GM23338 (cell line): ENCODE measurements around the gene NEMP2. TPM values are rescaled to one million over a fixed set of nuclear protein-coding genes. Genes with fewer than 3 reads are reported as not detected.

Experiments used
- ATAC-seq: fragments of 200-7000 bp; cut with Tn5 transposase; 3 replicates; pipeline ENCODE4 v1.9.1; 2020
- DNase-seq: peaks from one replicate; pipeline ENCODE4 v3.0.0-alpha.2; 2015; ENCODE audit warnings: low spot score
- H2AFZ ChIP-seq: fragments of 200-600 bp; sonication (generic); 2 replicates; pipeline ENCODE4 v1.8.0; 2016; ENCODE audit warnings: antibody characterized with exemption, mild to moderate bottlenecking, moderate library complexity
- H3F3A ChIP-seq: fragments of 200-600 bp; sonication (generic); replicated peaks from 2 replicates; pipeline ENCODE4 v1.8.0; 2017; ENCODE audit warnings: antibody characterized with exemption, mixed run types, low read depth
- H3K27ac ChIP-seq: fragments of 200-600 bp; sonication (generic); 2 replicates; pipeline ENCODE4 v1.6.1; 2016; ENCODE audit warnings: low read depth
- H3K27me3 ChIP-seq: fragments of 200-600 bp; sonication (generic); 2 replicates; pipeline ENCODE4 v1.8.0; 2016; ENCODE audit warnings: mild to moderate bottlenecking, mixed run types, moderate library complexity; ENCODE audit not compliant: insufficient read depth
- H3K36me3 ChIP-seq: fragments of 200-600 bp; sonication (generic); 2 replicates; pipeline ENCODE4 v1.8.0; 2016; ENCODE audit warnings: mild to moderate bottlenecking; ENCODE audit not compliant: insufficient read depth
- H3K4me1 ChIP-seq: fragments of 200-600 bp; sonication (generic); 2 replicates; pipeline ENCODE4 v1.8.0; 2016; ENCODE audit warnings: mild to moderate bottlenecking, moderate library complexity; ENCODE audit not compliant: insufficient read depth
- H3K4me2 ChIP-seq: fragments of 200-600 bp; sonication (generic); 2 replicates; pipeline ENCODE4 v1.7.1; 2017; ENCODE audit warnings: mixed run types
- H3K4me3 ChIP-seq: fragments of 200-600 bp; sonication (generic); 2 replicates; pipeline ENCODE4 v1.6.1; 2016; ENCODE audit warnings: mixed run types
- H3K79me2 ChIP-seq: fragments of 200-600 bp; sonication (generic); replicated peaks from 2 replicates; pipeline ENCODE4 v1.8.0; 2017; ENCODE audit warnings: mild to moderate bottlenecking; ENCODE audit not compliant: insufficient read depth
- H3K9me2 ChIP-seq: fragments of 200-600 bp; sonication (generic); 2 replicates; pipeline ENCODE4 v1.8.0; 2017; ENCODE audit not compliant: insufficient read depth
- H4K20me1 ChIP-seq: fragments of 200-600 bp; sonication (generic); replicated peaks from 2 replicates; pipeline ENCODE4 v1.8.0; 2017; ENCODE audit warnings: mild to moderate bottlenecking; ENCODE audit not compliant: insufficient read depth
- H3K27ac Mint-ChIP-seq: 2 replicates; pipeline ENCODE4 v1.8.0; 2020; ENCODE audit warnings: inconsistent platforms, mild to moderate bottlenecking, moderate library complexity, mixed read lengths
- H3K27me3 Mint-ChIP-seq: 3 replicates; pipeline ENCODE4 v1.8.0; 2022; ENCODE audit warnings: low read depth, mild to moderate bottlenecking, moderate library complexity, mixed read lengths, inconsistent platforms; ENCODE audit not compliant: insufficient read depth, poor library complexity
- H3K36me3 Mint-ChIP-seq: 3 replicates; pipeline ENCODE4 v1.8.0; 2021; ENCODE audit warnings: low read depth, mild to moderate bottlenecking, inconsistent platforms, moderate library complexity, mixed read lengths
- H3K4me1 Mint-ChIP-seq: 3 replicates; pipeline ENCODE4 v1.8.0; 2020; ENCODE audit warnings: mild to moderate bottlenecking, inconsistent platforms, mixed read lengths
- H3K4me3 Mint-ChIP-seq: 3 replicates; pipeline ENCODE4 v1.8.0; 2021; ENCODE audit warnings: moderate library complexity, mild to moderate bottlenecking, inconsistent platforms, mixed read lengths
- H3K9me3 Mint-ChIP-seq: 3 replicates; pipeline ENCODE4 v1.8.0; 2020; ENCODE audit warnings: moderate library complexity, mild to moderate bottlenecking, inconsistent platforms, mixed read lengths
- CTCF ChIP-seq, 2 experiments: fragments of 200-600 bp in 1 of 2; sonication (generic) in 1 of 2; conservative IDR thresholded peaks; 2 replicates each; pipeline versions ENCODE4 v1.5.1 to v1.6.1; 2016 to 2017; ENCODE audit warnings: antibody characterized with exemption in 2 of 2, low read depth in 2 of 2, mild to moderate bottlenecking in 2 of 2, moderate library complexity in 1 of 2
- EZH2 ChIP-seq: fragments of 200-600 bp; sonication (generic); IDR thresholded peaks from one replicate; pipeline ENCODE4 v1.8.0; 2017; ENCODE audit warnings: antibody characterized with exemption, mild to moderate bottlenecking, low read depth; ENCODE audit not compliant: unreplicated experiment
- JUNB ChIP-seq: IDR thresholded peaks from one replicate; pipeline ENCODE4 v1.6.1; 2016; ENCODE audit warnings: antibody characterized with exemption; ENCODE audit not compliant: unreplicated experiment
- NANOG ChIP-seq: IDR thresholded peaks from 2 replicates; pipeline ENCODE4 v1.6.1; 2016; ENCODE audit warnings: antibody characterized with exemption, borderline replicate concordance
- POLR2AphosphoS5 ChIP-seq: IDR thresholded peaks from 2 replicates; pipeline ENCODE4 v1.6.1; 2016; ENCODE audit warnings: antibody characterized with exemption, low read depth
- ZNF114 ChIP-seq: fragments of 250-450 bp; sonication (Bioruptor Pico); IDR thresholded peaks from 2 replicates; pipeline ENCODE4 v1.5.0; 2020; ENCODE audit warnings: mild to moderate bottlenecking, moderate library complexity
- polyA plus RNA-seq: library from polyadenylated mRNA; unstranded; fragments of >200 nt; fragmentation: Nextera tagmentation; extraction: Ambion mirVana; gene quantifications from 2 replicates; pipeline ENCODE4 v1.2.1, GENCODE V29; 2016
- total RNA-seq: library from RNA; depleted of rRNA; stranded (reverse); fragments of >200 nt; shearing (Covaris generic); gene quantifications from 2 replicates; pipeline ENCODE4 v1.2.3, GENCODE V29; 2014
- TF ChIP-seq, protein P1 (sequence below): fragments of 250-450 bp; sonication (Bioruptor Pico); IDR thresholded peaks from 2 replicates; pipeline ENCODE4 v1.5.0; 2020; ENCODE audit warnings: mild to moderate bottlenecking, moderate library complexity
- TF ChIP-seq, protein P2 (sequence below): IDR thresholded peaks from 2 replicates; pipeline ENCODE4 v1.6.1; 2016; ENCODE audit warnings: antibody characterized with exemption
- TF ChIP-seq, protein P3 (sequence below): IDR thresholded peaks from one replicate; pipeline ENCODE4 v1.6.1; 2018; ENCODE audit warnings: antibody characterized with exemption; ENCODE audit not compliant: unreplicated experiment

Gene NEMP2
- total and polyA plus RNA-seq, 2 experiments from 2014 or later: 1.2 to 4.0 TPM

GRCh38 chr2:190545555-190546385 is 11.2 kb upstream of the NEMP2 start (continued):
- TF ChIP-seq, protein P1, sequence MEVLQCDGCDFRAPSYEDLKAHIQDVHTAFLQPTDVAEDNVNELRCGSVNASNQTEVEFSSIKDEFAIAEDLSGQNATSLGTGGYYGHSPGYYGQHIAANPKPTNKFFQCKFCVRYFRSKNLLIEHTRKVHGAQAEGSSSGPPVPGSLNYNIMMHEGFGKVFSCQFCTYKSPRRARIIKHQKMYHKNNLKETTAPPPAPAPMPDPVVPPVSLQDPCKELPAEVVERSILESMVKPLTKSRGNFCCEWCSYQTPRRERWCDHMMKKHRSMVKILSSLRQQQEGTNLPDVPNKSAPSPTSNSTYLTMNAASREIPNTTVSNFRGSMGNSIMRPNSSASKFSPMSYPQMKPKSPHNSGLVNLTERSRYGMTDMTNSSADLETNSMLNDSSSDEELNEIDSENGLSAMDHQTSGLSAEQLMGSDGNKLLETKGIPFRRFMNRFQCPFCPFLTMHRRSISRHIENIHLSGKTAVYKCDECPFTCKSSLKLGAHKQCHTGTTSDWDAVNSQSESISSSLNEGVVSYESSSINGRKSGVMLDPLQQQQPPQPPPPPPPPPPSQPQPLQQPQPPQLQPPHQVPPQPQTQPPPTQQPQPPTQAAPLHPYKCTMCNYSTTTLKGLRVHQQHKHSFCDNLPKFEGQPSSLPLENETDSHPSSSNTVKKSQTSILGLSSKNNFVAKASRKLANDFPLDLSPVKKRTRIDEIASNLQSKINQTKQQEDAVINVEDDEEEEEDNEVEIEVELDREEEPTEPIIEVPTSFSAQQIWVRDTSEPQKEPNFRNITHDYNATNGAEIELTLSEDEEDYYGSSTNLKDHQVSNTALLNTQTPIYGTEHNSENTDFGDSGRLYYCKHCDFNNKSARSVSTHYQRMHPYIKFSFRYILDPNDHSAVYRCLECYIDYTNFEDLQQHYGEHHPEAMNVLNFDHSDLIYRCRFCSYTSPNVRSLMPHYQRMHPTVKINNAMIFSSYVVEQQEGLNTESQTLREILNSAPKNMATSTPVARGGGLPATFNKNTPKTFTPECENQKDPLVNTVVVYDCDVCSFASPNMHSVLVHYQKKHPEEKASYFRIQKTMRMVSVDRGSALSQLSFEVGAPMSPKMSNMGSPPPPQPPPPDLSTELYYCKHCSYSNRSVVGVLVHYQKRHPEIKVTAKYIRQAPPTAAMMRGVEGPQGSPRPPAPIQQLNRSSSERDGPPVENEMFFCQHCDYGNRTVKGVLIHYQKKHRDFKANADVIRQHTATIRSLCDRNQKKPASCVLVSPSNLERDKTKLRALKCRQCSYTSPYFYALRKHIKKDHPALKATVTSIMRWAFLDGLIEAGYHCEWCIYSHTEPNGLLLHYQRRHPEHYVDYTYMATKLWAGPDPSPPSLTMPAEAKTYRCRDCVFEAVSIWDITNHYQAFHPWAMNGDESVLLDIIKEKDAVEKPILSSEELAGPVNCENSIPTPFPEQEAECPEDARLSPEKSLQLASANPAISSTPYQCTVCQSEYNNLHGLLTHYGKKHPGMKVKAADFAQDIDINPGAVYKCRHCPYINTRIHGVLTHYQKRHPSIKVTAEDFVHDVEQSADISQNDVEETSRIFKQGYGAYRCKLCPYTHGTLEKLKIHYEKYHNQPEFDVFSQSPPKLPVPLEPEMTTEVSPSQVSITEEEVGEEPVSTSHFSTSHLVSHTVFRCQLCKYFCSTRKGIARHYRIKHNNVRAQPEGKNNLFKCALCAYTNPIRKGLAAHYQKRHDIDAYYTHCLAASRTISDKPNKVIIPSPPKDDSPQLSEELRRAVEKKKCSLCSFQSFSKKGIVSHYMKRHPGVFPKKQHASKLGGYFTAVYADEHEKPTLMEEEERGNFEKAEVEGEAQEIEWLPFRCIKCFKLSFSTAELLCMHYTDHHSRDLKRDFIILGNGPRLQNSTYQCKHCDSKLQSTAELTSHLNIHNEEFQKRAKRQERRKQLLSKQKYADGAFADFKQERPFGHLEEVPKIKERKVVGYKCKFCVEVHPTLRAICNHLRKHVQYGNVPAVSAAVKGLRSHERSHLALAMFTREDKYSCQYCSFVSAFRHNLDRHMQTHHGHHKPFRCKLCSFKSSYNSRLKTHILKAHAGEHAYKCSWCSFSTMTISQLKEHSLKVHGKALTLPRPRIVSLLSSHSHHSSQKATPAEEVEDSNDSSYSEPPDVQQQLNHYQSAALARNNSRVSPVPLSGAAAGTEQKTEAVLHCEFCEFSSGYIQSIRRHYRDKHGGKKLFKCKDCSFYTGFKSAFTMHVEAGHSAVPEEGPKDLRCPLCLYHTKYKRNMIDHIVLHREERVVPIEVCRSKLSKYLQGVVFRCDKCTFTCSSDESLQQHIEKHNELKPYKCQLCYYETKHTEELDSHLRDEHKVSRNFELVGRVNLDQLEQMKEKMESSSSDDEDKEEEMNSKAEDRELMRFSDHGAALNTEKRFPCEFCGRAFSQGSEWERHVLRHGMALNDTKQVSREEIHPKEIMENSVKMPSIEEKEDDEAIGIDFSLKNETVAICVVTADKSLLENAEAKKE: no peak

DNA sequence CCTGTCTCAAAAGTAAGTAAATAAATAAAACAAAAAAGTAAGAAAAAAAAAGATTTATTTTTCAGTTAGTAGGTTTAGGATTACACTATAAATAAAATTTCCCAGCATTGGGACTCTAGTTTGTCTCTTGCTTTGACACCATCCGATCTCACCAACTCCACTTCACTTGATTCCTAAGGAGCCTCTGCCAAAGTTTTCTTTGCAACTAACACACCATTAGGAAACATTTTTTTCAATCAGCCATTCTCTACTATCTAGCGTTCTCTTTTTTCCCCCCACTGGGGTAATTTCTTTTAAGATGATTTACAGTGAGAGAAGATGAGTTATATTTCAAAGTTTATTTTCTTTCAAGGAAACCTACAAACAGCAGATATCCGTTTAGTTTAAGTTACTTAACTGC is 10.6 kb upstream of the NEMP2 start:
- Mint-ChIP-seq H3K27me3 (peaks cover 2% of the 10 kb centered on the region), H3K4me1 (no peaks in the 10 kb centered on the region), H3K36me3 (peaks cover 18% of the 10 kb centered on the region), H3K4me3 (no peak overlapping the region), H3K27ac (no peak overlapping the region), H3K9me3 (peaks cover 21% of the 10 kb centered on the region)
- no peak for ATAC-seq
- no peak overlapping the region for H3K4me3 ChIP-seq
- H3K79me2 ChIP-seq: no peaks in the 10 kb centered on the region
- H3F3A ChIP-seq: no peaks in the 10 kb centered on the region
- H3K36me3 ChIP-seq: peaks cover 6% of the 10 kb centered on the region; the same call in 1 of the 2 replicates
- no peaks in the 10 kb centered on the region for H3K9me2 ChIP-seq
- DNase-seq: no peak
- no peaks in the 10 kb centered on the region for H4K20me1 ChIP-seq
- H3K27ac ChIP-seq: no peak overlapping the region
- H3K27me3 ChIP-seq: no peaks in the 10 kb centered on the region
- H3K4me2 ChIP-seq: no peak overlapping the region
- no peaks in the 10 kb centered on the region for H3K4me1 ChIP-seq
- no peak overlapping the region for H2AFZ ChIP-seq
- TF ChIP-seq, protein P2, sequence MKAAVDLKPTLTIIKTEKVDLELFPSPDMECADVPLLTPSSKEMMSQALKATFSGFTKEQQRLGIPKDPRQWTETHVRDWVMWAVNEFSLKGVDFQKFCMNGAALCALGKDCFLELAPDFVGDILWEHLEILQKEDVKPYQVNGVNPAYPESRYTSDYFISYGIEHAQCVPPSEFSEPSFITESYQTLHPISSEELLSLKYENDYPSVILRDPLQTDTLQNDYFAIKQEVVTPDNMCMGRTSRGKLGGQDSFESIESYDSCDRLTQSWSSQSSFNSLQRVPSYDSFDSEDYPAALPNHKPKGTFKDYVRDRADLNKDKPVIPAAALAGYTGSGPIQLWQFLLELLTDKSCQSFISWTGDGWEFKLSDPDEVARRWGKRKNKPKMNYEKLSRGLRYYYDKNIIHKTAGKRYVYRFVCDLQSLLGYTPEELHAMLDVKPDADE: no peak
- TF ChIP-seq NANOG (no peak), CTCF (conservative IDR thresholded peaks at IDR 0.05; ENCODE audit: low read depth in 2 of 2) (no peak), POLR2AphosphoS5 (no peak), EZH2 (no peak), ZNF114 (no peak), JUNB (no peak)
- TF ChIP-seq, protein P3, sequence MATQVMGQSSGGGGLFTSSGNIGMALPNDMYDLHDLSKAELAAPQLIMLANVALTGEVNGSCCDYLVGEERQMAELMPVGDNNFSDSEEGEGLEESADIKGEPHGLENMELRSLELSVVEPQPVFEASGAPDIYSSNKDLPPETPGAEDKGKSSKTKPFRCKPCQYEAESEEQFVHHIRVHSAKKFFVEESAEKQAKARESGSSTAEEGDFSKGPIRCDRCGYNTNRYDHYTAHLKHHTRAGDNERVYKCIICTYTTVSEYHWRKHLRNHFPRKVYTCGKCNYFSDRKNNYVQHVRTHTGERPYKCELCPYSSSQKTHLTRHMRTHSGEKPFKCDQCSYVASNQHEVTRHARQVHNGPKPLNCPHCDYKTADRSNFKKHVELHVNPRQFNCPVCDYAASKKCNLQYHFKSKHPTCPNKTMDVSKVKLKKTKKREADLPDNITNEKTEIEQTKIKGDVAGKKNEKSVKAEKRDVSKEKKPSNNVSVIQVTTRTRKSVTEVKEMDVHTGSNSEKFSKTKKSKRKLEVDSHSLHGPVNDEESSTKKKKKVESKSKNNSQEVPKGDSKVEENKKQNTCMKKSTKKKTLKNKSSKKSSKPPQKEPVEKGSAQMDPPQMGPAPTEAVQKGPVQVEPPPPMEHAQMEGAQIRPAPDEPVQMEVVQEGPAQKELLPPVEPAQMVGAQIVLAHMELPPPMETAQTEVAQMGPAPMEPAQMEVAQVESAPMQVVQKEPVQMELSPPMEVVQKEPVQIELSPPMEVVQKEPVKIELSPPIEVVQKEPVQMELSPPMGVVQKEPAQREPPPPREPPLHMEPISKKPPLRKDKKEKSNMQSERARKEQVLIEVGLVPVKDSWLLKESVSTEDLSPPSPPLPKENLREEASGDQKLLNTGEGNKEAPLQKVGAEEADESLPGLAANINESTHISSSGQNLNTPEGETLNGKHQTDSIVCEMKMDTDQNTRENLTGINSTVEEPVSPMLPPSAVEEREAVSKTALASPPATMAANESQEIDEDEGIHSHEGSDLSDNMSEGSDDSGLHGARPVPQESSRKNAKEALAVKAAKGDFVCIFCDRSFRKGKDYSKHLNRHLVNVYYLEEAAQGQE: no peak
